Stimulated activated CD4-positive, alpha-beta T cell treated with anti-CD3 and anti-CD28 coated beads, Interleukin-4, amount 100 ng/mL, for 4 hours (primary cell): ENCODE measurements around the gene LSM3.

Experiments used
- DNase-seq, 2 experiments: peaks; one replicate each; pipeline ENCODE4 v3.0.0-alpha.2; 2020

Gene LSM3

GRCh38 chr3:14243782-14244181 is 65.2 kb downstream of the LSM3 start:
- no peak for DNase-seq

- DNase-seq = no peak
Measured at GRCh38 chr3:14244521-14245247, 66.1 kb downstream of the LSM3 start.

GRCh38 chr3:14245248-14245639 is 66.6 kb downstream of the LSM3 start:
- no peak for DNase-seq

GRCh38 chr3:14245822-14246221 is 67.2 kb downstream of the LSM3 start:
- DNase-seq = no peak

- DNase-seq = no peak
Measured at GRCh38 chr3:14246414-14246813, 67.8 kb downstream of the LSM3 start.

GRCh38 chr3:14248477-14248848 is 69.8 kb downstream of the LSM3 start:
- no peak for DNase-seq

GRCh38 chr3:14248849-14249523 is 70.4 kb downstream of the LSM3 start:
- no peak for DNase-seq
